GM21619 (cell line): ENCODE data around the gene PLXNC1.

Source experiments
- ATAC-seq: cut with Tn5 transposase; IDR thresholded peaks from one replicate; pipeline ENCODE4 v1.9.1; 2021; ENCODE audit not compliant: unreplicated experiment

Gene PLXNC1

DNA sequence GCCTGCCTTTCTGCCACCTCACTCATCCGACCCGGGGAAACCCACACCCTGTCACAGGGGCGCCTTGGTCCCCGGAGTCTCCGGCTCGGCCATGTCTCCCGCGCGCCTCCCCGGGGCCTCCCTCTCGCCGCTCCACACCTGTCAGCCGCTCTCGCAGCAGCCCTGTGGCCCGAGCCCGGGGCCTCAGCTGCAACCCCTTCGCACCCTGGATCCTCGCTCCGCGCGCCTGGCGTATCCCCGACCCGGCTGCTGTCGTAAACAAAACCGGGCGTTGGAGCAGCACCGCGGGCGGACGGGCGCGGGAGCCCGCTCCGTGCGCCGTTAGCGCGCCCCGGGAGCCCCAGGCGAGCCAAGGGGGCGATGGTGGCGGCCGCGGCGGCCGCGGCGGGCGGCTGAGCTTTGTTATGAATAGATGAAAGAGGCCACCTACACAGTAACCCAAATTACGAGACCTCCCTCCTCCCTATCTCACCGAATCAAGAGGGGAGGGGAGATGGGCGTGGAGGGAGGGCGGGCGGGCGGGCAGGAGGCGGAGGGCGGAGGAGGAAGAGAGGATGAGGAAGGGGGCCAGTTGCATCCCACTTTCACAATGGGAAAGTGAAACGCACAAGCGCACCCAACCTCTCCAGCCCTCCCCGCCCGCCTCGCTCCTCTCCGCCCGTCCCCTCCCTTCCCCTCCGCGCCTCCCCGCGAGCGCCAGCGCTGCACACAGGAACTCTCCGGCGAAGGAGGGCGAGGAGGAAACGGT is at the start of gene PLXNC1:
PLXNC1 (plus strand) TSS at position 587 of the 748 bp plus-strand sequence. CDS start 395 bp downstream, outside the sequence.
- ATAC-seq, result peak; percentile 37

DNA sequence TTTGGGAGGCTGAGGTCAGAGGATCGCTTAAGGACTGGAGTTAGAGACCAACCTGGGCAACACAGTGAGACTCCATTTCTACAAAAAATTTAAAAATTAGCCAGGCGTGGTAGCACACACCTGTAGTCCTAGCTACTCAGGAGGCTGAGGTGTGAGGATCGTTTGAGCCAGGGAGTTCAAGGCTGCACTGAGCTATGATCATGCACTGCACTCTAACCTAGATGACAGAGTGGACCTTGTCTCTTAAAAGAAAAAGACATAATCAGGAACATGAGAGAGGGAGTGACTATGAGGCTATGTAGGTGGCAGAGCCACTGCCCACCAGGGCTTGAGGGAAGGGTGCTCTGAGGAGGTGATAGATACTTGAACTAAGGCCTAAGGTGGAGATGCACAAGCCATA is 49.2 kb upstream of the PLXNC1 start:
- no peak for ATAC-seq

DNA sequence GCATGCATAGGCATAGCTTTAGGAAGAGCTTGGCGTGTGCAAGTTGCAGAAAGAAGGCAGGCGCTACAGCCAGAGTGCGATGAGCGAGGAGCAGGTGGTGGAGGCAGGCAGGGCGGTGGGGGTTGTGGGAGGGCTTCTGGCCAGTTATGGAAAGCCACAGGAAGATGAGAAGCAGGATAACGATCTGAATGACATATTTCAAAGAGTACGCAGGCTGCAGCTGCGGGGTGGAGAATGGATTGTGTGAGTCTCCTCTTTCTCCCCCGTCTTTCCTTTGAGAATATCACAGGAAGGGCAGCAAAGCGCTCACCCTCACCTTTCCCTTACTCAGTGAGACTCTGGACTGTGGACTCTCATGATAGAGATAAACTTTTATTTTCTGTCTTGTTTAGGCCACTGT is 48.7 kb upstream of the PLXNC1 start:
- no peak for ATAC-seq

DNA sequence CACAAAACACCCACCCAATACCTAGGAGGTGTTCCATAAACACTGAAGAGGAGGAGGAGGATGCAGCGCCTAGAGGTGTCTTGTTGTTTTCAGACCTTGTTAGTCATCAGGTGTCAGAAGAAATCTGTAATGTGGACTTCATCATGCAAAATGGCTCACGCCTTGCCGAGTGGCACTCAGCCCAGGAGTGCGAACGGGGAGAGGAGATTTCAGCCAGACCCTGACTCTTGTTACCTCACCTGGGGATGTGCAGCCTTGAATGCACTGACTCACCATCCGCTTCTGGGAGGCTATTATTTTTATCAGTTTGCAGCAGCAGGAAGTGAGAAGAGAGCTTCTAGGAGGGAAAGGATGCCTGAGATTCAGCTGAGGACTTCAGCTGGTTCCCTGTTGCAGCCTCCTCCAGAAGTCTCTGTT is 48.2 kb upstream of the PLXNC1 start:
- no peak for ATAC-seq

DNA sequence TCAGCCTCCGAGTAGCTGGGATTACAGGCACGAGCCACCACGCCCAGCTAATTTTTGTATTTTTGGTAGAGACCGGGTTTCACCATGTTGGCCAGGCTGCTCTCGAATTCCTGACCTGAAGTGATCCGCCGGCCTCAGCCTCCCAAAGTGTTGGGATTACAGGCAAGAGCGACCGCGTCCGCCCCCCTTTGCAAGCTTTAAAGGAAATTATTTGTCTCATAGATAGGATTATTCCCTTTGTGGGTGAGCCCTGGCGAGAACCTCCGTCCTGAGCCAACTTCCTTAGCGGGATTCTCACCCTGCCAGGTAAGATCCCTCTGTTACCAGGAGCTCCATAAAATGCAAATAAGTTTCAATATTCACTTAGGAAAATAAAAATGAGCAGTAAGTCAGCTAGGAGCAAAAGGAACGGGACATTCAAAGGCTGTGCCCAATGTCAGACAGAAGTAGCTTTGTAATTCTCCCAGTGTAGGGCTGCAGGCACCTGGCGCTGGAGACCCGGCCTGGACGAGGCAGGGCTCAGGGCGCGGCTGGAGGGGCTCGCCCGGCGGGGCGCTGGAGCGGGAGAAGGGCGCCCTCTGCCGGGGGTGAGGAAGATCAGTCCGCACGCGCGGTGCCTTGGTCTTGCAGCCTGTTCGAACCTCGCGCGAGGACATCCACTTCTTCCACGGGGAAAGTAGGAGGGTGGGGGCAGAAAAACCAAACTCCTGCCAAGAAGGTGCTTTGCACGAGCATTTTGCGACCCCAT is 47.2 kb upstream of the PLXNC1 start:
- peak; percentile 47 for ATAC-seq

DNA sequence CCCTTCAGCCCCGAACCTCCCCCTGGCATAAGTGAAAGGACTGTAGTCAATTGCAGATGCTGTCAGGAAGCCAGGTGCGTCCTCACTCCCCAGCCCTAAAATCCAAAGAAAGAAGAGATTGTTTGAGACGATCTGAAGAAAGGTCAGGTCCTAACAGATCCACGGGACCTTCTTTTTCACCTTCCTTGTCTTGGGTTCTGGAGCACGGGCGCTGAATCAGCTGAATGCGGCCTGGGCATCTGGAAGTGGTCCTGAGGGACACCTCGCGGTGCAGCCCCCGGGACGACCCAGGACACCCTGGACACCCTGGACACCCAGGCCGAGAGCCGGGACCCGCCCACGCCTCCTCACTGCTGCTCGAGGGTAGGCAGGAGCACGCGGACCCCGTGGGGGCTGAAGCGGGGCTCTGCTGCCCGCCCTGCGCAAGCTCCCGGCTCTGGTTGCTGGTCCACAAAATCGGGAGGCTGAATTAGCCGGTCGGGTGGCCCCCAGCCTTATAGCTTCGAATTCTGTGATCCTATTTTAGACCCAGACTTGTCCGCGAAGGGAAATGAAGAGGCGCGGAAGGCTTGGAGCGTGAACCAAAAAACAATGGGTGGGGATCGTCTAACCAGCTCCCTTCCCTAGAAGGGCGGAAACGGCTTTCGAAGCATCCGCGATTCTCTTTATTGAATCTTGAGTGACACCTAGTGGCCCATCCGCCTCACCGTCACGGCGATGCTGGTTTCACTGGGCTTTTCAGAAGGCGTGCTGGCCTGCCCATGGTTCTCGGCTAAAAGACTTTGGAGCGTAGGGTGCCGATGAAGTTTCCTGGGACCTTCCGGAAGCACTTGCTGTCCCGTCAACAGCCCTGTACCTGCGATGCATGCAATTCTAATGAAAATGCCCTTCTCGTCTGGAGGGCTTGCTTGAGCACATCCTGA is 46.4 kb upstream of the PLXNC1 start:
- peak; percentile 90 for ATAC-seq

DNA sequence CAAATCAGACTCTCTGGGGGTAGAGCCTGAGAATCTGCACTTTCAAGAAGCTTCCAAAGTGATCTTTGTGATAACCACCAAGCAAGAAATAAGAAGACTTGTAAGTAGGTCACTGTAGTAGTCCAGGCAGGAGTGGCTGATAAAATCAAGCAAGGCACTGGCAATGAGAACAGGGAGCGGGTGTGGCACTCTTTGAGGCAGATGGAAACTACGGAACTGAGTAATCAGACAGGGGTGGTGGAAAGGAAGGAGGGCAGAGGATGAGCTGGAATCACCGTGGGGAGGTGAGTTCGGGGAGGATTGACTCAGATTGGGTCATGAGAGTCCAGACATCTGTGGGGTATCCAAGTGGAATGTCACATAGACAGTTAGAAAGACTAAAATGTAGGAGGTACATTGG is 44.4 kb upstream of the PLXNC1 start:
- no peak for ATAC-seq

DNA sequence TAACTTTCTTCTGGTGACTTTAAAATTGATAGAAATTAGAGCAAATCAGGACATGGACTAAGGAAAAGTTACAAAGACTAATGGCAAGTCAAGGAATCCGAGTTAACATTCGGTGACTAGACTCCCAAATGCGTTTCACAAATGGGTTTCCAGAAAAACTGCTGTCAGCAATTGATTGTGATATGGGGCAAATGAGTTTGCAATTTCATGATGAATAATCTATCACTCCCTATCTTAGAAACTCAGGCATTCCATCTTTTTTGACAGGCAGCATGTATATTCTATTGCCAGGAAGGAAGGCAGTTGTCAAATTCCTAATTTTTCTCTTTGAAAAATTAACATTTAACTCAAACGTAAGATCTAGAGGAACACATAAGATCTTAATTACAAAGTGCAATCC is 40.5 kb upstream of the PLXNC1 start:
- no peak for ATAC-seq

DNA sequence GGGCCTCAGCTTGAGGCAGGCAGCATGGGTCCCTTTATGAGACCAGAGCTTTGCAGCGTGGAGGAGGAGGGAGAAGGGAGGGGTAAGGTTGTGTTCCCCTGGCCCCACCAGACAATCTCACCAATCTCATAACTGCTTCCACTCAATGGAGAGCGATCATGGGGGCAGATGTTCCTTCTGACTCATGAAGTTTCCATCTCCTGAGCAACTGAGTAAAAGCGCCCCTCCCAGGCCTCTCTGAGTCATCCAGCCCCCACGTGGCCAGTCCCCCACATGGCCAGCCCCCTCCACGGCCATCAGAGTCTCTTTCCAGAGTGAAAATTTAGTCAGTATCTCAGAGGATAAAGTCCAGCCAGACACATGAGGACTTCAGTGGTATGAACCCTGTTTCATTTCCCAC is 39.2 kb upstream of the PLXNC1 start:
- ATAC-seq, result no peak

DNA sequence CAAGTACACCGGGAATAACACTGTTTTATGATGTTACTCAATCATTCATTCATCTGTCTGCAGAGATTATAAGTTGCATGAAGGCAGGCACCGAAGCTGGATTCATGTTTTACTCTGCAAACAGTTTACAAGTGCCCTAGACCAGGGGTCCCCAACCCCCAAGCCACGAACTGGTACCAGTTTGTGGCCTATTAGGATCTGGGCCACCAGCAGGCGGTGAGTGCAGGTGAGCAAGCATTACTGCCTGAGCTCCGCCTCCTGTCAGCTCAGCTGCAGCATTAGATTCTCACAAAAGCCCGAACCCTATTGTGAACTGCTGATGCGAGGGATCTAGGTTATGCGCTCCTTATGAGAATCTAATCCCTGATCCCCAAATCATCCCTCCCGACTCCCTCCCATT is 38.1 kb upstream of the PLXNC1 start:
- no peak for ATAC-seq

DNA sequence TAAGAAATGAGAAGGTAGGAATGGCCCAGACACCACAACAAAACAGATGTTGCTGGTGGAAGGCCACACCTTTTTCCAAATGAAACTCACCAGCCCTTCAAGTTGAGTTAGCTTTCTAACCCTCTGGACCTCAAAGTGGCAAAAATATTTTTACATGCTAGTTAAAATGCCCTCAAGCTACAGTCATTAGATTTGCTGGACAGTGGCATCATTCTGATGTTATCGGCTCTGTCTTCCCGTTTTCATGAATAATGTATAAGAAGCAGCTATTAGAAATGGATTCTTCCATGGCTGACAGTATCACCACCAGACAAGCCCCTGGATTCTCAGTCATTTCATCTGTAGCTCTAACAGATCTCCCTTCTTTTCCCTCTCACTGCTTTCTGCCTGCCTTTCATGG is 37.1 kb upstream of the PLXNC1 start:
- ATAC-seq, result no peak

DNA sequence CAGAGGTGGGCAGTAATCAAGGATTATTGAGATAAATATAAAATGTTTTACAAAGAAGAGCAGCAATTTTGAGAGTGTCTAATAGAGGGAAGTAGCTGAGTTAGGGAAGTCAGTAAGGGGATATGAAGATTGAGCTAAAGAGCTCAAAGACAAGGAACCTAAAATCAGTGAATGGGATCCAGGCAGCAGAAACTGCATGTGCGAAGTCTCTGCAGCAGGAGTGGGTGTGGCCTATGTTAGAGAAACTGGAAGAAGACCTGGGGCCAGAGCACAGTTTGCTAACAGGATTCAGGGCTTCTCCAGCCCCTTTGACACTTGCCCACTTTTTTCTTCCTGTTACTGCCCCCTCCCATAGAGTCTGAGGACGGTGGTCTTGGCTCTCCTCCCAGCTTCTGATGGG is 36.3 kb upstream of the PLXNC1 start:
- ATAC-seq, result no peak

DNA sequence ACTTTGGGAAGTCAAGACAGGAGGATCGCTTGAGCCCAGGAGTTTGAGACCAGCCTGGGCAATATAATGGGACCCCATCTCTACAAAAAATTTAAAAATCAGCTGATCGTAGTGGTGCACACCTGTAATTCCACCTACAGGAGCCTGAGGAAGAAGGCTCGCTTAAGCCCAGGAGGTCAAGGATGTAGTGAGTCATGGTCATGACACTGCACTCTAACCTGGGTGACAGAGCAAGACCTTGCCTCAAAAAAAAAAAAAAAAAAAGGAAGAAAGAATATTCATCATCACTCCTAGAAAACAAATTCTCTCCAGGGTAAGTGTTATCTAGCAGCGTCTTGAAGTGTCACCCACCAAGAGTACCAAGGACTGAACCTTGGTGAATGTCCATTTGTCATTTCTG is 34.2 kb upstream of the PLXNC1 start:
- ATAC-seq, result no peak

DNA sequence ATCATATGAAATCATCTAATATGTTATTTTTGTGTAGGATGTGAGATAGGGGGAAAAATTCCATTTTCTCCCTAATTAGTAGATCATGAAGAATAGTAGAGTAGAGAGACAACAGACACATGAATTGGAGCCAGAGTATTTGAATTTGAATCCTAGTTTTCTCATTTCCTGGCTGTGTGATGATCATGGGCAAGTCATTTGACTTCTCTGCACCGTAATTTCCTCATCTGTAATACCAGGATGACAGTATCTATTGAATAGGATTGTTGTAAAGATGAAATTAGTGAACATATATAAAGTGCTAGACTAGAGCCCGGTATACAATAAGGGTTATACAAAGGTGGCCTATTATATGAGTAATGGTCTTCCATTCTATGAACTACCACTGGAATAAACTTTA is 32.2 kb upstream of the PLXNC1 start:
- ATAC-seq, result no peak

DNA sequence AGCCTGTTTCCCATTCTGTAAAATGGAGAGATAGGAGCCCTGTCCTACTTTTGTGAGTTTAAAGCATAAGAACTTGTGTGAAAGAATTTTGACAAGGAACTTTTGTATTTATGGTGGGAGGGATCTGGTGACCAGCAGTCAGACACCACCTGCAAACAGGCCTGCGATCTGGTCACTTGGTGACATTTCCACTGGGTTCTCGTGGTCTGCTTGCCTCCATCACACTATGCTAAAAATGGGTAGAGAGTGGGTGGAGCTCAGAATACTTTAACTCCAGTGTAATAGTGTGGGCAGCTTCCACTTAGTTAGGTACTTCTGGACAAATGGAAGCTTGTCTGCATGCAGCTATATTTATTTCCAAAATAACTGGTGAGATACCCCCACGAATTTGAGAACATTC is 26.5 kb upstream of the PLXNC1 start:
- no peak for ATAC-seq

DNA sequence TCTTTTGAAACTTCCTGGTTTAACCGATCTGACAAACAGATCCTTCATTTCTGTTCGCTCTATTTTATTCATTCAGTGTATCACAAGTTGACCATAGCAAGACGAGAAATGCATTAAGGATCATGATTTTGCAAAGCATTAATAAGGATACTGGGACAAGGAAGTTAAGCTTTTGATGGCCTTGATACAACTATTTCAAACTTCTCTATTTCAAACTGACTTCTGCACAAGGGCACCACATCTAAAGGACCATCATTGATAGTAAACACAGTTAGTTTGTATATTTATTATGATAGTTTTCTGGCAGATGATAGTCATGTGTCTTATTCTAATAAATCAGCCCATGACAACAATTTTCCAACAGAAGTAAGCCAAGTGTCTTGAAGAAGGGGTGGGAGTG is 25.8 kb upstream of the PLXNC1 start:
- no peak for ATAC-seq

DNA sequence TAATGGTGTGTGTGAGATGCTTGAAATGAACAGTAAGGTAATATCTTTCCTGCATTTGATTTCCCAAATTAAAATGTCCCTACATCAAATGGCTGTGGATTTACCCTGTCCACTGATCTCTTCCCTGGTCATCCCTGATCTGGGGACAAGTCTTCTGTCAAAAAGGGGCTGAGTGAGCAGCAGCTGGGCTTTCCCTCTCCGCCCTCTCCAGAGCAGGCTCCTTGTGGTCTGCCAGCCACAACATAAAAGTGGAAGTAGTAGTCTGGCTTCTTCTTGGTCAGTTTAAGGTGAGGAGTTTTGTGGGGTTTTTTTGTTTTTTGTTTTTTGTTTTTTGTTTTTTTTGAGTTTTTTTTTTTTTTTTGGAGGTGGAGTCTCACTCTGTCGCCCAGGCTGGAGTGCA is 25.2 kb upstream of the PLXNC1 start:
- ATAC-seq, result no peak

DNA sequence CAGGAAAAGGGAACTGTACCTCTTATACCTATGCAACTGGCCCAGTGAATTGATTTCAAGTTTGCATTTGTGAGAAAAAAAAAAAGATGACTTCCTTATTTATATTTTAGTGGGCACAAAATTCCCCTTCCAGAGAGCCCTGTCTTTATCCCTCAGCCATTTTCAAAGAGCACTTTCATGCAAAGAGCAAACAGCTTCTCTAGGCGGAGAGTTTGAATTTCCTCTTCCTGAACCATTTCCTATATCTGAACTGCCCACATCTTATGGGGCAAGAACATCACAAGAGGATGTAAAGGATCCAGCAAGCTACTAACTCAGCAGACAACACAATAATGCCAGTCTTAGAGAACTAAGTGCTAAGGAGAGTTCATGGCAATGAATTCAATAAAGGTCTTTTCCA is 22.3 kb upstream of the PLXNC1 start:
- no peak for ATAC-seq

DNA sequence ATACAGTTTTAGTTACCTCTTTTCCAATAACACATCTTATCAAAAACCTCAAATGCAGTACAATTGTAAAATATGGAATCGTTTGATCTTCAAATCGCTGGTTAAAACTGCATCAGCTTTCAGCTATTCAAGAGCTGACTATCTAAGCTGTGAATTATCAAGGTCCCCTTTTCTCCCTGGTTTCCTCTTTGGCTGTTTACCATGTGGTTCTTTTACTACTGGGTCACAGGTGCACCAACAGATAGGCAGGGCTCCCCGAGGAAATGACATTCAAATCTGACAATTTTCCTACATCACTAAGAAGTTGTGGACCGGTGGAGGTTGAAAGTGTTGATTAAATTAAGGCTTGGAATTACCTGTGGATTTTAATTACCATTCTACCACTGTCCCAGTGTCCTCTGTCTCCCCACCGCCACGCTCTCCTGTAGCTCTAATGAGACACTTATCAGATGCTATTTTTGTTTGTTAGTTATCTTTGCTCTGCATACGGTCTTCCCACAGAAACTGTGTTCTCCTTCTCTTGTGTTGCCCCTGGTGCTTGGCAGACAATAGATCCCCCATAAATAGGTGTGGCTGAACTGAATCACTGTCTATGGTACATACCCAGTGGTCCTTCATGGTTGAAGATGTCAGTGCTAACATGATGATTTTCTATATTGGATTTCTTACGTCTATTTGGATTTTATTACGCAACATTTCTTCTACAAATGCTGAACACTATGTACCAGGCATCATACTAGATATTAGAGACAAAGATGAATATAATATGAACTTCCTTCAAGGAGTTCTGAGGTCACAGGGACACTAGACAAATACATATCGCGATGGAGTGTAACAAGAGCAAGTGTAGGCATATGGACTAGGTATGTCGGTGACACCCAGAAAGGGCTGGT is 20.9 kb upstream of the PLXNC1 start:
- ATAC-seq, result no peak

DNA sequence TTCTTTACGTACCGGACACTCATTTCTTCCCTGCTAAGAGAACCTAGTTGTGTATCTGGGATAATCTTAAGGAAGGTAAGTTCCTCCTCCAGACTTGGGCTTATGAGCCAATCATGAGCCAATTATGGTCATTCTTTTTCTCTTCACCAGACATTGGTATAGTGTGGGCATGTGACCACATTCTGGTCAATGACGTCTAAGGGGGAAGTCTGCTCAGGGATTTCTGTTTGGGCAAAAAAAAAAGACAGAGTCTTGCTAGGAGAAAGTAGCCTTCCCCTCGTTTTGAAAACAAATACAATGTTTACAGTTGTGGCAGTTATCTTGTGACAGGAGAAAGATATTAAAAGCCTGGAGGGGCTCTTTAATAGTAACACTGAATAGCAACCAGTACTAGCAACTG is 20.1 kb upstream of the PLXNC1 start:
- ATAC-seq, result no peak
